Fibroblast of villous mesenchyme (primary cell): ENCODE results near the gene SLC2A9. TPM values are rescaled to one million over a fixed set of nuclear protein-coding genes. Genes with fewer than 3 reads are reported as not detected.
"Not testable (repeated sequence)": the region's sequence is repeated elsewhere in the genome, so short reads cannot be mapped to it uniquely, and the experiment has no call there.

Experiments used
- DNase-seq: peaks from one replicate; pipeline ENCODE4 v3.0.0-alpha.2; 2010; ENCODE audit warnings: low read depth
- H3K4me3 ChIP-seq: 2 replicates; pipeline ENCODE4 v1.5.1; 2011; ENCODE audit warnings: low read depth, mild to moderate bottlenecking, low read length
- CTCF ChIP-seq: IDR thresholded peaks from 2 replicates; pipeline ENCODE4 v1.5.1; 2012; ENCODE audit warnings: low read depth, mild to moderate bottlenecking, low read length; ENCODE audit not compliant: insufficient read depth
- small RNA-seq: library from RNA; depleted of rRNA; stranded (forward); fragments of <200 nt; gene quantifications from one replicate; pipeline ENCODE3, GENCODE V24; 2012
- total RNA-seq: library from RNA; depleted of rRNA; stranded (reverse); fragments of >200 nt; gene quantifications from 2 replicates; pipeline ENCODE4 v1.2.3, GENCODE V29; 2012

SLC2A9 gene
- total RNA-seq, 1 donor = 0.43 TPM

- DNase-seq = no peak
- TF ChIP-seq CTCF = no peak
- no peak overlapping the region for H3K4me3 ChIP-seq
These were observed 228.9 kb downstream of the SLC2A9 start for GRCh38 chr4:9792381-9792780.

- H3K4me3 ChIP-seq, DNase-seq: not testable (repeated sequence)
These were observed 235.4 kb downstream of the SLC2A9 start for GRCh38 chr4:9785891-9786290.

- DNase-seq = no peak
- no peak overlapping the region for H3K4me3 ChIP-seq
- TF ChIP-seq CTCF = no peak
These were observed 239.2 kb downstream of the SLC2A9 start for GRCh38 chr4:9782136-9782436.

- no peak within 1 kb of the TSS for H3K4me3 ChIP-seq
- DNase-seq = no peak
- TF ChIP-seq CTCF = no peak
These were observed 239.8 kb downstream of the SLC2A9 start, which contains the start of gene DRD5 for GRCh38 chr4:9781343-9782135. Gene DRD5, plus strand, starts transcription at chr4:9781634. Its CDS starts 396 bp downstream, at chr4:9782030.

Small RNA genes within 50 kb of the gene (small RNA-seq; reads per million reads assigned to genes)
- gene RNA5SP154 = not detected

Other genes with a start within 250 kb of the SLC2A9 start
- gene DRD5, start 239.9 kb downstream of the SLC2A9 start, total RNA-seq = not detected in 2 replicates
- gene WDR1, start 95.3 kb upstream of the SLC2A9 start, total RNA-seq = 436 and 516 TPM in 2 replicates